ENCODE data around the gene TSPAN9. TPM values are rescaled to one million over a fixed set of nuclear protein-coding genes. Genes with fewer than 3 reads are reported as not detected.

TSPAN9 gene
- total RNA-seq, 1 experiment from 2014 or later: 9.6 TPM

DNA sequence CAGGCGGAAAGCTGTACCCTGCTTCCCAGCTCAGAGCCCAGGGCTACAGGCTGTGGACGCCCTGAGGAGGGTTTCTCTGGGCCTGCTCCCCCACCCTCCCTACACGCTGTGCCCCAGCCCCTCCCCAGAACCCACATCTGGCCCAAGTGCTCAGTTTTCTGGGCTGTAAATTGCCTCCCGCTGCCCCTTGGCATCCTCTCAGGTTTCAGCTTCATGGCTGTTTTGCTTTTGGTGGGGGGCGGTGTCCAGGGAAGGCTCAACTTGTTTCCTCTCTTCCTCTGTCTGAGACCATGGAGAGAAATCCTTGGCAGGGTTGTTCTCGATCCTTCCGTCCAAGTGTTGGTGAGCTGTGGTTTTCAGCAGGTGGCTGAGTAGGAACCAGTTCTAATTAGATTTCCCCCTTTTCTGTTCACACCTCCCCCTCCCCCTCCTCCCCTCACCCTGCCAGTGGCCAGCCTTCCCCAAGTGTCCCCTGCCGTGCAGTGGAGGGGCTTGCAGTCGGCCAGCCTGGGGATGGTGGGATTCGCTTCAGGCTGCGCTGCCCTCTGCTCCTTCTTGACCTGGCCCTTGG is 61.8 kb downstream of the TSPAN9 start:
- intact Hi-C loops (cut with micrococcal nuclease; ENCODE audit: unreplicated experiment): loop anchor here (5.0 to 10.0 kb wide), 3 partner anchors 63 to 1136 kb away; partner anchors contain the start of gene CCND2
- H3K27me3 ChIP-seq (ENCODE audit: insufficient read depth, low read depth): no peaks in the 10 kb centered on the region
- DNase-seq: no peak
- CTCF ChIA-PET: interaction anchor here (2.4 kb wide), 1 partner anchor 136 kb away, joined by 7 read pairs; no protein-coding TSS in a partner anchor
- no peak overlapping the region for H3K27ac ChIP-seq
- BruUV-seq (replicated peaks): no TSS peak
- TF ChIP-seq, protein P1, sequence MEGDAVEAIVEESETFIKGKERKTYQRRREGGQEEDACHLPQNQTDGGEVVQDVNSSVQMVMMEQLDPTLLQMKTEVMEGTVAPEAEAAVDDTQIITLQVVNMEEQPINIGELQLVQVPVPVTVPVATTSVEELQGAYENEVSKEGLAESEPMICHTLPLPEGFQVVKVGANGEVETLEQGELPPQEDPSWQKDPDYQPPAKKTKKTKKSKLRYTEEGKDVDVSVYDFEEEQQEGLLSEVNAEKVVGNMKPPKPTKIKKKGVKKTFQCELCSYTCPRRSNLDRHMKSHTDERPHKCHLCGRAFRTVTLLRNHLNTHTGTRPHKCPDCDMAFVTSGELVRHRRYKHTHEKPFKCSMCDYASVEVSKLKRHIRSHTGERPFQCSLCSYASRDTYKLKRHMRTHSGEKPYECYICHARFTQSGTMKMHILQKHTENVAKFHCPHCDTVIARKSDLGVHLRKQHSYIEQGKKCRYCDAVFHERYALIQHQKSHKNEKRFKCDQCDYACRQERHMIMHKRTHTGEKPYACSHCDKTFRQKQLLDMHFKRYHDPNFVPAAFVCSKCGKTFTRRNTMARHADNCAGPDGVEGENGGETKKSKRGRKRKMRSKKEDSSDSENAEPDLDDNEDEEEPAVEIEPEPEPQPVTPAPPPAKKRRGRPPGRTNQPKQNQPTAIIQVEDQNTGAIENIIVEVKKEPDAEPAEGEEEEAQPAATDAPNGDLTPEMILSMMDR (conservative IDR thresholded peaks at IDR 0.05): no peak
- no peak for TF ChIP-seq EZH2 (IDR thresholded peaks at IDR 0.05; ENCODE audit: low read depth)
- no peak overlapping the region for H3K4me2 ChIP-seq
- H3F3A ChIP-seq (ENCODE audit: insufficient read depth, low read depth): no peaks in the 10 kb centered on the region
- POLR2A ChIA-PET (ENCODE audit: unreplicated experiment): no interaction called here
- no peaks in the 10 kb centered on the region for H3K4me1 ChIP-seq (replicated peaks; ENCODE audit: insufficient read depth)
- no peaks in the 10 kb centered on the region for H4K20me1 ChIP-seq (ENCODE audit: insufficient read depth)
- no peaks in the 10 kb centered on the region for H3K9me2 ChIP-seq (ENCODE audit: insufficient read depth)
- H3K4me3 ChIP-seq: no peak overlapping the region
- no peaks in the 10 kb centered on the region for H3K36me3 ChIP-seq (ENCODE audit: low read depth)
- no peaks in the 10 kb centered on the region for H3K9me3 ChIP-seq (ENCODE audit: insufficient read depth, low read depth)
- H3K79me2 ChIP-seq (ENCODE audit: low read depth): no peaks in the 10 kb centered on the region
- H2AFZ ChIP-seq: no peak overlapping the region

- Histone ChIP-seq H4K20me1 (ENCODE audit: insufficient read depth) (no peaks in the 10 kb centered on the region), H2AFZ (no peak overlapping the region), H3K4me2 (no peak overlapping the region), H3F3A (ENCODE audit: insufficient read depth, low read depth) (no peaks in the 10 kb centered on the region), H3K27me3 (ENCODE audit: insufficient read depth, low read depth) (no peaks in the 10 kb centered on the region), H3K79me2 (ENCODE audit: low read depth) (no peaks in the 10 kb centered on the region), H3K9me3 (ENCODE audit: insufficient read depth, low read depth) (no peaks in the 10 kb centered on the region), H3K9me2 (ENCODE audit: insufficient read depth) (no peaks in the 10 kb centered on the region), H3K4me1 (replicated peaks; ENCODE audit: insufficient read depth) (no peaks in the 10 kb centered on the region), H3K36me3 (ENCODE audit: low read depth) (no peaks in the 10 kb centered on the region), H3K4me3 (no peak overlapping the region), H3K27ac (no peak overlapping the region)
- TF ChIP-seq, protein P1 (conservative IDR thresholded peaks at IDR 0.05): no peak
- no peak for TF ChIP-seq EZH2 (IDR thresholded peaks at IDR 0.05; ENCODE audit: low read depth)
- no TSS peak for BruUV-seq (replicated peaks)
- DNase-seq: no peak
- ChIA-PET POLR2A (ENCODE audit: unreplicated experiment) (no interaction called here), CTCF (interaction anchor here (2.4 kb wide), 1 partner anchor 136 kb away, joined by 7 read pairs; no protein-coding TSS in a partner anchor)
- intact Hi-C loops (cut with micrococcal nuclease; ENCODE audit: unreplicated experiment): loop anchor here (5.0 to 10.0 kb wide), 3 partner anchors 63 to 1135 kb away; partner anchors contain the start of gene CCND2
These were observed 62.6 kb downstream of the TSPAN9 start for GRCh38 chr12:3139760-3140159.

- Histone ChIP-seq H3K4me2 (no peak overlapping the region), H3K9me3 (ENCODE audit: insufficient read depth, low read depth) (no peaks in the 10 kb centered on the region), H2AFZ (no peak overlapping the region), H3K27ac (no peak overlapping the region), H3K4me3 (no peak overlapping the region), H3K36me3 (ENCODE audit: low read depth) (no peaks in the 10 kb centered on the region), H3F3A (ENCODE audit: insufficient read depth, low read depth) (no peaks in the 10 kb centered on the region), H3K9me2 (ENCODE audit: insufficient read depth) (no peaks in the 10 kb centered on the region), H3K79me2 (ENCODE audit: low read depth) (no peaks in the 10 kb centered on the region), H3K4me1 (replicated peaks; ENCODE audit: insufficient read depth) (no peaks in the 10 kb centered on the region), H4K20me1 (ENCODE audit: insufficient read depth) (no peaks in the 10 kb centered on the region), H3K27me3 (ENCODE audit: insufficient read depth, low read depth) (no peaks in the 10 kb centered on the region)
- TF ChIP-seq, protein P1 (conservative IDR thresholded peaks at IDR 0.05): no peak
- no peak for TF ChIP-seq EZH2 (IDR thresholded peaks at IDR 0.05; ENCODE audit: low read depth)
- POLR2A ChIA-PET (ENCODE audit: unreplicated experiment): no interaction called here
- no peak for DNase-seq
- CTCF ChIA-PET: no interaction called here
- BruUV-seq (replicated peaks): no TSS peak
- intact Hi-C loops (cut with micrococcal nuclease; ENCODE audit: unreplicated experiment): no loop called here
These were observed 63.1 kb downstream of the TSPAN9 start for GRCh38 chr12:3140284-3140683.
